HG03378 (cell line): ENCODE results near the gene CAPN9.
"Not testable (repeated sequence)": the region's sequence is repeated elsewhere in the genome, so short reads cannot be mapped to it uniquely, and the experiment has no call there.

Source experiments
- ATAC-seq: cut with Tn5 transposase; IDR thresholded peaks from one replicate; pipeline ENCODE4 v1.9.1; 2021; ENCODE audit warnings: mild to moderate bottlenecking, moderate library complexity; ENCODE audit not compliant: unreplicated experiment

Gene CAPN9

GRCh38 chr1:230709619-230710542 lies 37.3 kb upstream of the CAPN9 start:
- no peak for ATAC-seq

- no peak for ATAC-seq
These were observed 36.7 kb upstream of the CAPN9 start for GRCh38 chr1:230710543-230710904.

GRCh38 chr1:230711245-230711644 lies 35.9 kb upstream of the CAPN9 start:
- ATAC-seq, result no peak

- ATAC-seq, result no peak
These were observed 34.7 kb upstream of the CAPN9 start for GRCh38 chr1:230712470-230712942.

- ATAC-seq, result no peak
These were observed 34.0 kb upstream of the CAPN9 start for GRCh38 chr1:230713138-230713537.

- no peak for ATAC-seq
These were observed 33.7 kb upstream of the CAPN9 start for GRCh38 chr1:230713547-230713914.

GRCh38 chr1:230713915-230714764 lies 33.0 kb upstream of the CAPN9 start, which contains the start of gene AGT:
TSS of gene AGT (minus strand) at chr1:230714122. CDS start at chr1:230710823, 3,299 bp downstream.
- ATAC-seq, result no peak

- ATAC-seq, result no peak
These were observed 31.7 kb upstream of the CAPN9 start for GRCh38 chr1:230715510-230715909.

GRCh38 chr1:230716453-230716852 lies 30.7 kb upstream of the CAPN9 start:
- ATAC-seq, result not testable (repeated sequence)

- ATAC-seq, result no peak
These were observed 29.9 kb upstream of the CAPN9 start for GRCh38 chr1:230717251-230717650.

GRCh38 chr1:230721849-230722522 lies 25.2 kb upstream of the CAPN9 start:
- not testable (repeated sequence) for ATAC-seq

GRCh38 chr1:230725256-230726012 lies 21.8 kb upstream of the CAPN9 start:
- no peak for ATAC-seq

GRCh38 chr1:230728710-230729392 lies 18.3 kb upstream of the CAPN9 start:
- no peak for ATAC-seq

GRCh38 chr1:230730977-230731376 lies 16.2 kb upstream of the CAPN9 start:
- ATAC-seq, result no peak

- ATAC-seq, result no peak
These were observed 11.7 kb upstream of the CAPN9 start for GRCh38 chr1:230735447-230735846.

- no peak for ATAC-seq
These were observed 9.4 kb upstream of the CAPN9 start for GRCh38 chr1:230737622-230738262.

GRCh38 chr1:230739564-230740290 lies 7.5 kb upstream of the CAPN9 start:
- ATAC-seq, result no peak

GRCh38 chr1:230743899-230744298 lies 3.3 kb upstream of the CAPN9 start:
- no peak for ATAC-seq

- ATAC-seq, result no peak
These were observed 2.8 kb upstream of the CAPN9 start for GRCh38 chr1:230744382-230744781.
